ENCODE data around the gene RNF220.

- TF ChIP-seq CTCF (conservative IDR thresholded peaks at IDR 0.05; ENCODE audit: low read length) (no peak), EZH2phosphoT487 (IDR thresholded peaks at IDR 0.05; ENCODE audit: borderline replicate concordance) (no peak)
These were observed 216.8 kb downstream of the RNF220 start for GRCh38 chr1:44621841-44622286.
